ENCODE results near the gene ARID5B.

DNA sequence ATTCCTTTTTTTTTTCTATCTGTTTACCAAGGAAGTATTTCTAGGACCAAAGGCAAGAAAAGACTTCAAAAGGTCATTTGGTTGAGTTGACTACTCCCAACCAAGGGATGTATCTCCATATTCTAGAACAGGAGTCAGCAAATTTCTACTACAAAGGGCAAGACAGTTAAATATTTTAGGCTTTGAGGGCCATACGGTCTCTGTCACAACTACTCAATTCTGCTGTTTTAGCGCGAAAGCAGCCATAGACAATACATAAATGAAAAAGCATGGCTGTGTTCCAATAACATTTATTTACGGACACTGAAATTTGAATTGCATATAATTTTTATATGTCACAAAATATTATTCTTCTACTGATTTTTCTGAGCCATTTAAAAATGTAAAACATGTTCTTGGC lies 8.5 kb upstream of the ARID5B start:
- no peak for TF ChIP-seq CTCF (IDR thresholded peaks at IDR 0.05)
- TF ChIP-seq ZFX (IDR thresholded peaks at IDR 0.05; ENCODE audit: borderline replicate concordance): no peak
